GM21526 (cell line): ENCODE measurements around the gene GPRC5A.

Experiments used
- ATAC-seq: cut with Tn5 transposase; IDR thresholded peaks from one replicate; pipeline ENCODE4 v1.9.1; 2021; ENCODE audit warnings: moderate library complexity; ENCODE audit not compliant: unreplicated experiment, low FRiP score

GPRC5A gene

GRCh38 chr12:12883369-12884001 lies 7.9 kb upstream of the GPRC5A start:
- ATAC-seq = no peak

- no peak for ATAC-seq
These were observed 6.1 kb upstream of the GPRC5A start for GRCh38 chr12:12885096-12885792.

DNA sequence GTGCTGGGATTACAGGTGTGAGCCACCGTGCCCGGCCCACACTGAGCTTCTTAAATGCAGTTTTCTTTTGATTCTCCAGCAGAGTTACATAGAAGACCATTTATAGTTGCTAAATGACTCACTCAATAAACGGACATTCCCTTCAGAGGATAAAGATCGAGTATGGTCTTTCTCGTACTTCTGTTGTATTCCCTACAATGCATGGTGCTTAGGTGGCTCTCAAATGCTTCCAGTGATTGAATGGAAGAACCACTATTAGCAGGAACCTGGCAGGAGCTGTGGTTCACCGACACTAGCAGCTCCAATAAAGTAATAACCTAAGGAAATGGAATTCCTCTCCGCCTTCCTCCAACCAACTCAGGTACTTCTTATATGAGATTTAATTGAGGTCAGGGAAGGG lies 3.9 kb upstream of the GPRC5A start:
- no peak for ATAC-seq

- ATAC-seq = no peak
These were observed 1.7 kb upstream of the GPRC5A start for GRCh38 chr12:12889701-12890100.

GRCh38 chr12:12890543-12891079 lies 751 bp upstream of the GPRC5A start:
- ATAC-seq = no peak

DNA sequence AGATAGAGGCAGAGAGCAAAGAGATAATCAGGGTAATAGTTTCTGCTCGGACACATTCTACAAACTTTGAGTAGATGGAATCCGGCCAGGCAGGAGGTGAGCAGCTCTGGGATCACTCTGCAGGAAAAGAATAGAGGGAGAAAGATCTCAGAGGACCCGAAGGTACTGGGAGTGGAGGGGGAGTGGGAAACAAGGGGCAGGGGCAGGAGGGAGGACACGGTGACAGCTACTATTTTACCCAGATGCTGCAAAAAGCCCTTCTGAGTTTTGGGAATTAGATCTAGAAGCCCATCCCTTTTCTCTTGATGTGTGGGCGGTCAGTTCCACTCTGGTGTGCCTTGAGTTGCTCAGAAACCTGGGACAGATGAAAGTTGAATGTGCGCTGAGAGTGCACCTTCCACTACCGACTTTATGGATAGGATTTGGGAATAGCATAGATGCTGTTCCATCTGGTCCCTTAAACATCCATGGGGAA lies 556 bp downstream of the GPRC5A start:
- no peak for ATAC-seq

DNA sequence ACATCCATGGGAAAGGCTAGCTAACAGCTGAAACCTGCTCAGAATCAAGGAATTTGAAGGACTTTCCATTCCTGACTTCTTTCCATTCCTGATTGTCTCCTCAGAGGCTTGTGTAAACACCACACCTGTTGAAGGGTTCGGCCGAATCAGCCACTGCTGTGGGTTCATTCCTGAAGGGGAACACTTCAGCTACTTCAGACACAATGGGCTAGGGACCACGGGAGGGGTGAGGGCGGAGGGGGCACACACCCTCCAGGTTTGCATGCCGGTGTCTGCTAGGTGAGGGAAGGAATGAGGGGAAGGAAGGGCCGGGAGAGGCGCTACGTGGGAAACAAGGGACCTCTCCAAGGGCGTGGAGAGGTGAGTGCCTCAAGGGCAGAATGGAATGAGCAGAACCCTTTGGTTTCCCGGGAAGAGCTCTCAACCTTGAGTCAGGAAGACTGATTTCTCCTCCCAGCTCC lies 1.3 kb downstream of the GPRC5A start:
- no peak for ATAC-seq

DNA sequence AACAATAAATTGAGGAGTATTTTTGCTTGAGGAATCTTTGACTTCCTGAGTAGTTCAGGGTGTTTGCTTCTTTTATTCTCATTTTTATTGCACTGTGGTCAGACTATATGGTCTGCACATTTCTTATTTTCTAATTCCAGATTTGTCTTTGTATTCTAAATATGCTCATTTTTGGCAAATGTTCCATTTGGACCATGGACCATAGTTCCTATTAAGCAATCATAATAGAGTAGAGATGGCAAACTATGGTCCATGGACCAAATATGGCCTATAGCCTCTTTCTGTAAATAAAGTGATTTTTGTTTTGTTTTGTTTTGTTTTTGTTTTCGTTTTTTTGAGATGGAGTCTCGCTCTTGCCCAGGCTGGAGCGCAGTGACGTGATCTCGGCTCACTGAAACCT lies 2.1 kb downstream of the GPRC5A start:
- ATAC-seq = no peak

DNA sequence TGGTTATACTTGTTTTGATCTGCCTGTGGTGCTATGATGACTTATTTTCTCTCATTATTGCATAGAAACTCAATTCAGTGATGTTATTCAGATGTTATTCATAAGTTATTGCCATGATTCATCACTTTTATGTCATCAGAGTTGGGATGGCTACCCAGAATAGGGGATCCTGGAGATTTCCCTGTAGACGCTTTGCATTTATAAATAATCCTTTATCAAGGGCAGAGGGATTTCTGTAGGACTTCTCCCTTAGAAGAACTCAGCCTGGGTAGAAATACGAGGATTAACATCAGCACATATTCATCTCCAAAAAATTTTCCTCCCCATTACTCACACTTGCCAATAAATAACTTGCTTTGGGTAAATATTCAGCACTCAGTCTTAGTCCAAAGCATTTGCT lies 4.9 kb downstream of the GPRC5A start:
- no peak for ATAC-seq

GRCh38 chr12:12897302-12897701 lies 5.9 kb downstream of the GPRC5A start:
- ATAC-seq = no peak

DNA sequence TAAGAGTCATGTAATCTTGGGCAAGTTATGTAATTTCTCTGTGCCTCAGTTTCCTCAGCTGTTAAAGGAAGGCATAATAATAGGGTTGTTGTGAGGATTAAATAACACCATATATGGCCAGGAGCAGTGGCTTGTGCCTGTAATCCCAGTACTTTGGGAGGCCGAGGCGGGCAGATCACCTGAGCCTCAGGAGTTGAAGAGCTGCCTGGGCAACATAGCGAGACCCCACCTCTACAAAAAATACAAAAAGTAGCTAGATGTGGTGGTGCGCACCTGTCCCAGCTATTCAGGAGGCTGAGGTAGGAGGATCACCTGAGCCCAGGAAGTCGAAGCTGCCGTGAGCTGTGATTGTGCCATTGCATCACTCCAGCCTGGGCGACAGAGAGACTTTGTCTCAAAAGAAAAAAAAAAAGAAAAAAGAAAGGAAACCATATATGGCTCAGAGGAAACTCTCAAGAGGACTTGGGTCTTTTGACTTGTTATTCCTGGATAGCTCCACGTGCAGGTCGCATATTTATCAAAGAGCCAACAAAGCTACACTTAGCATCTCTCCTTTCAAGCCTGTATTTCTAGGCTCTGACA lies 6.9 kb downstream of the GPRC5A start:
- ATAC-seq = no peak

DNA sequence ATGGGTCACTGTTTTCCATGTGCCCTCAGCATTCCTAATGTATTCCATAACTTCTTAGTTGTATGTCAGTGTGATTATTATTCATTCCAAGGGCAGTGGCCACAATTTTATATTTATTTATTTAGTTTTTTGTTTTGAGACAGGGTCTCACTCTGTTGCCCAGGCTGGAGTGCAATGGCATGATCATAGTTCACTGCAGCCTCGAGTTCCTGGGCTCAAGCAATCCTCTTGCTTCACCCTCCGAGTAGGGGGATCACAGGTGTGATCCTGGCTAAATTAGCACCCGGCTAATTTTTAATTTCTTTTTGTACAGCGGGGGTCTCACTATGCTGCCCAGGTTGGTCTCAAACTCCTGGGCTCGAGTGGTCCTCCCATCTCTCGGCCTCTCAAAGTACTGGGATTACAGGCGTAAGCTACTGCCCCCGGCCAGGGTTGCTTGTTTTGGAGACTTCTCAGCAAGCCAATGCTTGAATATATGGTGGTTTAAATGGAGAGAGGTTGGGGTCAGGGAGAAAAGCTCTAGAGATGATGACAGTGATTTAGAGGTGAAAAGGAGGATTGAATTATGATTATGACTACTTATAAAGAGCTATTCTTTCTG lies 7.6 kb downstream of the GPRC5A start:
- ATAC-seq = no peak

DNA sequence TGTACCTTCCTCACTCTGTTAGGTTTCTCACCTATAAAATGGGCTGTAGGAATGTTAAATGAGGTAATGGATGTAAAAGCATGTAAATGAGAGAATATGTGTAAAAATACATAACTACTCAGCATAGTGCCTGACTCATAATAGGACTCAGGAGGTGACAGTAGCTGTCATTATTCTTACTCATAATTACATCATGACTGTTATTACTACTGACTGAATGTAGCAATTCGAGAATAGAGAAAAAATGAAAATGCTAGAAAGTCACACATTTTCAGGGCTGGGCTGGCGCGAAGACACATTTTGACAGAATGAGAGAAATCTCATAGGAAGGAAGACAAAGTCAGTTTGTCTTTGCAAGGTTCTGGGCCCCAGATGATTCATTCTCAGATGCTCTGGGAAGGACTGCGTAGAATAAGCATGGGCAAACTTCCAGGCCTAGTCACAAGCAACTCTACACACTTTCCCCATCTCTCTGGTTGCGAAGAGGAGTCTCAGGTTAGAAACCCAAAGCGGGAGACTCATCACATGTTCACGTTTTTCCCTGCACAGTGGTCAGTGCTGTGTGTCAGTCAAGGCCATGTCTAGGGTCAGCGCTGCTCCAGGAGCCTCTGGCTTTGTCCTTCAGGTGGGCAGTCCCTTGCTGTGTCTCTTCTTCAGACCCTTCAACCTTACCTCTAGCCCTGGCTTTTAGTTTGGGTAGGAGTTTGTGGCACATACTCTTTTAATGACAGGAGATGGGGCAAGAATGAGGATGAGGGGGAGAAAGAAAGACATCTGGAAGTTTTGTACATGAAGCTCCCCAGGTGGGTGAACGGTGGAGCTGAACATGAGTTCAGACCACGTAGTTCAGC lies 8.4 kb downstream of the GPRC5A start:
- peak; percentile 88 for ATAC-seq

DNA sequence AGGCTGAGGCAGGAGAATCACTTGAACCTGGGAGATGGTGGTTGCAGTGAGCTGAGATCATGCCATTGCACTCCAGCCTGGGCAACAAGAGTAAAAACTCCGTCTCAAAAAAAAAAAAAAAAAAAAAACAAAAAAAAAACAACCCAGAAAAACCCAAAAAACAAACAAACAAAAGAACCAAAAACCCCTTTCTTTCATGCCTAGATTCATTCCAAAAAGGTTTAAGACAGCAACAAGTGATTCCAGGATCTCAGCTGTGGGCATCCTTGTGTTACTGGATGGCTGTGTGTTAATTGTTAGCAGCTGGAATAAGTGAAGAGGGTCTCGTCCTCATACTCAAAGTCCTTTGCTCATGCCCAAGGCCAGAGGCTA lies 9.4 kb downstream of the GPRC5A start:
- ATAC-seq = no peak

DNA sequence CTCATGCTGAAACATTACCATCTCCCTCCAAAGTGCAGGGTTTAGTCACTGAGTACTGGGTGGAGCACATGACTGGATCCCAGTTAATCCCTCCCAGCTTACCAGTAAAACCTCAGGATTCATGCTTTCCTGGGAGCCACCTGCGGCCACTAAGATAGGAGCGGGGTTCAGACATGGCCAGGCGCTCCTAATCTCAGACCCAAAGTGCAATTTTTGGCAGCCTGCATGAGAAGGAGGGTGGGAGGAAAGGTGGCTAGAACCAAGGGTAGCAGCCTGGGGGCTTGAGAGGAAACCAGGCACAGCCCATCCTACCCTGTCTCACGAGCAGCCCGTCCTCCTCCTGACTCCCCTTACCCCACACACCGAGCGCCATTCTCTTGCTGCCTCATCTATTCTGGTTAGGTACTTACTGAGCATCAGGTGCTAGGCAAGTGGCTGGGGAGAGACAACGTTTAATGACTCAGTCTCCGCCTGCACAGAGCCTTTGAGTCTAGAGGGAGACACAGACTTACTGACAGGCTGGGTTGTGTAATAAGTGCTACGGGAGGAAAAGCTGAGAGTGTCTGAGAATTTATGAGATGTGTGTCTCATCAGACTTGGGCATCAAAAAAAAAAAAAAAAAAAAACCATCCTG lies 9.9 kb downstream of the GPRC5A start:
- no peak for ATAC-seq

DNA sequence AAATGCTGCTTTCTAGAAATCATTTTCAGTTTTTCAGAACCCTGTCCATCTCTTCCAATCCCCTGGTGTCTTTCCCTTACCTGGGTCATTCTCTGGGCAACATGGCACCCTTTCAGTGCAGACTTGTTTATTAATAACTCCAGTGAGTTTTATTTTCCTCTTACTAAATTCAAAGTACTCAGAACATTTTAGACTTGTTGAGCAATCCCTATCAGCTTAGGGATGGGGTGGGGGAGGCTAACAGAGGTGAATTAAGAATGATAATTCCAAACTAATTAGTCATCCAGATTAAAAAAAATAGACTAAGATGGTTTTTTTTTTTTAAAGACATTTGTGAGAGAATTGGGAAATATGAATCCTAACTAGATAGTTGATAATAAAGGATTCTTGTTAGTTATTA lies 10.7 kb downstream of the GPRC5A start:
- no peak for ATAC-seq

DNA sequence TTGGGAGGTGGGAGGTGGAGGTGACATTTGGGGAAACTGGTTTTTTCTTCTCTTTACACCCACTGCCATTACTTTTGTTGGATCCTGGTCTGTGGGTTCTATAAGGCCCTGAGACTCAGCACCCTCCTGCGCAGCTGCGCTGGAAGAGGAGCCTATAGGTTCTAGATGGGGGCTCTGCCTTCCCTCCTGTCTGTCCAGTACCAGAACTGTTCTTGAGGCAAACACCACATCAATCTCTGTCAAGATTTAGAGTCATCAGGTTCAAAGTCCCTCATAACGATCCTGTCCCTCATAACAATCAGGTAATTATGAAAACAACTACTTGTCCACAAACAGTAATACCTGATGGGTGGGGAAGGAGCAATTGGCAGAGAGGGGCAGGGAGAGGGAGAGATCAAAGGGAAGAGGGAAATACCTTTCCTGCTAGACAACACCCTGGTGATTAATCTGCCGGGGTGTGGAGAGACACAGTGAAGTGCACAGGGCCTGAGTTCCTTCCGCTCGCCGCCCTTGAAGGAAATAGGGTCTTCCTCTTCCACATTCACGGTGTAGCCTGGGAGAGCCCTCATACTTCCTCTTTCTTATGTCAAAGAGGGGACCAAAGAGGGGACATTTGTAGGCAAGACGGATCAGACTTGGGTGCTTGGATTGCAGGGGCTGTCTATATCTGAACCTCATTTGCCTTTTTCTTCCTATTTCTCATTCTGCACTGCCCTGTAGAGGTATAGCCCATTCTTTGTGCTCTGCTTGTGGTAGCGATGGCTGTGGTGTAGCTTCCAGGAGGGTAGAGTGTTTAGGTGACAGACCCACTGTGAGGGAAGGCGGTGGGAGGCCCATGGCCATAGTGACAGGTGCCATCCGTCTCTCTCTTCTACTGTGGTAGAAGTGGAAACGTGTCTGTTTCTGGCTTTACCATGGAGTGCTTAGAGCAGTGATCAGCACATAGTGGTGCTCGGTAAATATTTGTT lies 12.6 kb downstream of the GPRC5A start:
- no peak for ATAC-seq

DNA sequence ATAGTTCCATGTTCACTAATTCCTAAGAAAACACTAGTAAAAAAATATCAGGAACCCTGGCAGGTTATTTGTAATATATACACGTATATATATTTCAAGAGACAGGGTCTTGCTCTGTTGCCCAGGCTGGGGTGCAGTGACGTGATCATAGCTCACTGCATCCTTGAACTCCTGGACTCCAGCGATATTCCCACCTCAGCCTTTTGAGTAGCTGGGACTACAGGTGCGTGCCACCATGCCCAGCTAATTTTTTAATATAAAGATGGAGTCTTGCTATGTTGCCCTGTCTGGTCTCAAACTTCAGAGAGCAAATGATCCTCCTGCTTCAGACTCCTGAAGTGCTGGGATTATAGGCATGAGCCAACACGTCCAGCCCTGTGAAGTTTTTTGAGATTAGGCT lies 16.2 kb downstream of the GPRC5A start:
- no peak for ATAC-seq

DNA sequence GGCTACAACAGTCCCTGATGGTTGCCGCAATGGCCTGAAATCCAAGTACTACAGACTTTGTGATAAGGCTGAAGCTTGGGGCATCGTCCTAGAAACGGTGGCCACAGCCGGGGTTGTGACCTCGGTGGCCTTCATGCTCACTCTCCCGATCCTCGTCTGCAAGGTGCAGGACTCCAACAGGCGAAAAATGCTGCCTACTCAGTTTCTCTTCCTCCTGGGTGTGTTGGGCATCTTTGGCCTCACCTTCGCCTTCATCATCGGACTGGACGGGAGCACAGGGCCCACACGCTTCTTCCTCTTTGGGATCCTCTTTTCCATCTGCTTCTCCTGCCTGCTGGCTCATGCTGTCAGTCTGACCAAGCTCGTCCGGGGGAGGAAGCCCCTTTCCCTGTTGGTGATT lies 16.9 kb downstream of the GPRC5A start:
- no peak for ATAC-seq
